OCI-LY7 (cell line): Measurements from ENCODE around the gene CFAP73.

Source experiments
- EZH2phosphoT487 ChIP-seq: fragments of 200-600 bp; sonication (generic); IDR thresholded peaks from 2 replicates; pipeline ENCODE4 v1.6.1; 2018; ENCODE audit warnings: low read depth, borderline replicate concordance, mild to moderate bottlenecking, mixed run types, antibody characterized with exemption, low read length, moderate library complexity, mixed read lengths
- TF ChIP-seq, protein P1 (sequence below): fragments of 200-600 bp; sonication (generic); conservative IDR thresholded peaks from 2 replicates; pipeline ENCODE4 v1.5.1; 2014; ENCODE audit warnings: mild to moderate bottlenecking, antibody characterized with exemption, low read length, moderate library complexity, mixed read lengths

- TF ChIP-seq, protein P1, sequence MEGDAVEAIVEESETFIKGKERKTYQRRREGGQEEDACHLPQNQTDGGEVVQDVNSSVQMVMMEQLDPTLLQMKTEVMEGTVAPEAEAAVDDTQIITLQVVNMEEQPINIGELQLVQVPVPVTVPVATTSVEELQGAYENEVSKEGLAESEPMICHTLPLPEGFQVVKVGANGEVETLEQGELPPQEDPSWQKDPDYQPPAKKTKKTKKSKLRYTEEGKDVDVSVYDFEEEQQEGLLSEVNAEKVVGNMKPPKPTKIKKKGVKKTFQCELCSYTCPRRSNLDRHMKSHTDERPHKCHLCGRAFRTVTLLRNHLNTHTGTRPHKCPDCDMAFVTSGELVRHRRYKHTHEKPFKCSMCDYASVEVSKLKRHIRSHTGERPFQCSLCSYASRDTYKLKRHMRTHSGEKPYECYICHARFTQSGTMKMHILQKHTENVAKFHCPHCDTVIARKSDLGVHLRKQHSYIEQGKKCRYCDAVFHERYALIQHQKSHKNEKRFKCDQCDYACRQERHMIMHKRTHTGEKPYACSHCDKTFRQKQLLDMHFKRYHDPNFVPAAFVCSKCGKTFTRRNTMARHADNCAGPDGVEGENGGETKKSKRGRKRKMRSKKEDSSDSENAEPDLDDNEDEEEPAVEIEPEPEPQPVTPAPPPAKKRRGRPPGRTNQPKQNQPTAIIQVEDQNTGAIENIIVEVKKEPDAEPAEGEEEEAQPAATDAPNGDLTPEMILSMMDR, result no peak
- TF ChIP-seq EZH2phosphoT487, result no peak
Measured at GRCh38 chr12:113106361-113106760, 43.2 kb upstream of the CFAP73 start.
